Fibroblast of skin of back (primary cell): ENCODE data around the gene ABCA10.
A peak's percentile ranks its signal among the peaks of the same experiment; 100 is the strongest.
"Not testable (repeated sequence)": the region's sequence is repeated elsewhere in the genome, so short reads cannot be mapped to it uniquely, and the experiment has no call there.

Experiments used
- DNase-seq: peaks from one replicate; pipeline ENCODE4 v3.0.0-alpha.2; 2013

Gene ABCA10

DNA sequence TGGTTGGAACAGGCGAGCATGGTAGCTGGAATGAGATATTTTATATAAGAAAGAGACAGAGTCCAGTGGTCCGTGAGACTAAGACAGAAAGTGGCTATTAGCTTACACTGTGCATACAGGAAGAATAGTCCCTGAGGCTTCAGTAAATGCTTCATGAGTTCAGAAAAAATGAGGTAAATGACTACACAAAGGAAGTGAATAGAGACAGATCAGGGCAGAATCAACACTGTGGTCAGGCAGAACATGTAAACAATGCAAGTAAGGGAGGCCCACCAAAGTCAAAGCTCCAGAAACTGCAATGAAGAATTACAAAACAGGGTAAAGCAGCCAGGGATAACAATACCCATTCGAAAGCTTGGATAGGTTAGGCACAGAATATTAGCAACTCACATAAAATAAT, 4.8 kb downstream of the ABCA10 start:
- DNase-seq = peak; percentile 17

DNA sequence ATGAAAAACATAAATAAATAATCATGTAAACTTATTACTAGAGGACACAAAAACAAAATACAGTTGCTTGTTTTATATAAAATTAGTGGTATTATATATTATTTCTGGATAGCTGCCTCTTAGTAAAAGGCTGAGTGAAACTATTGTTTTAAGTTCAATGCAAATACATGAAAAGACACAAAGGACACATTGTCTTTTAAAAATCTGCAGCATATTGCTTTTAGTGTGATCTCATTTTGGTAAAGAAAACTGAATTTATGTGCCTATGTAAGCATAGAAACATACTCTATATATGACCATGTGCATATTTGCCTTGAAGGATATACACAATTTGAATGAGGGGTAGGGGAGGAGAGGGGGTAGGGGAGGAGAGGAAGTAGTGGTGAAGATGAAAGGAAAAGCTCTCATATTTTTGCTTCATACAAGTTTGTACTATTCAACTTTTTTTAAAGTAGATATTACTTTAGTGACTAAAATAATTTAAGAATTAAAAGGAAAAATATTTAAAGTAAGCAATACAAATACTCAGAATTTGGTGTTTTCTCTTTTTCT, 5.8 kb downstream of the ABCA10 start:
- no peak for DNase-seq

DNA sequence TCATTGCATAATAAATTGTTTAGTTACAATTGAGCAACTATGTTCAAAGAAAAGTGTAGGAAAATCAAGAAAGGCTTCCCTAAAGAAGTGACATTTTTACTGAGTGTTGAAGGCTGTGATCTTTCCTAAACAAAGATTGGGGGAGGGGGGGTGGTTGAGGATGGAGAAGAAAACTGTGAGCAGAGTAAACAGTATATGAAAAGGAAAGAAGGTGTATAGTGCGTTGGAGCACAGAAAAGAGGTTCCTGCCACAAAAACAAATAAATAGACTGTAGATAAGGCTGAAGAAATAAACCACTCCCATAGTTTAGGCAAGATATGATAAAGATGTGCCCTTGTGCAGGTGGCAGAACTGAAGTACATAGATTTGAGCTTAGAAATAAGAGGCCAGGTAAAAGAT, 8.5 kb downstream of the ABCA10 start:
- no peak for DNase-seq

DNA sequence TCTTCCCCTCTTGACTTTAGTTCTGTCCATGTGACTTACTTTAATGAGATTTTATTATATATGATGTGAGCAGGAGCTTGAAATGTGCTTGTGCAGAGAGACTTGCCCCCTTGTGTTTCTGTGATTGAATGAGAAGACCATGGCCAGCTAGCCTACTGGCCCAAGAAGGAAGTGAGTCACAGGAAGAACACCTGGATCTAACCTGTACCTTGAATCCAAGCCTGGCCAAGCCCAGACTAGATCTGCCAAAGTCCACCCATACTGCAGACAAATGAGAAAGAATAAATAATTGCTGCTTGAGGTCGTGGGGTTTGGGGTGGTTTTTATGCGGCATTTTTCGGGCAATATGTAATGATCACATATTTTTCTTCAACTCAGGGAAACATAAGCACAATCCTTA, 9.6 kb downstream of the ABCA10 start:
- no peak for DNase-seq

DNA sequence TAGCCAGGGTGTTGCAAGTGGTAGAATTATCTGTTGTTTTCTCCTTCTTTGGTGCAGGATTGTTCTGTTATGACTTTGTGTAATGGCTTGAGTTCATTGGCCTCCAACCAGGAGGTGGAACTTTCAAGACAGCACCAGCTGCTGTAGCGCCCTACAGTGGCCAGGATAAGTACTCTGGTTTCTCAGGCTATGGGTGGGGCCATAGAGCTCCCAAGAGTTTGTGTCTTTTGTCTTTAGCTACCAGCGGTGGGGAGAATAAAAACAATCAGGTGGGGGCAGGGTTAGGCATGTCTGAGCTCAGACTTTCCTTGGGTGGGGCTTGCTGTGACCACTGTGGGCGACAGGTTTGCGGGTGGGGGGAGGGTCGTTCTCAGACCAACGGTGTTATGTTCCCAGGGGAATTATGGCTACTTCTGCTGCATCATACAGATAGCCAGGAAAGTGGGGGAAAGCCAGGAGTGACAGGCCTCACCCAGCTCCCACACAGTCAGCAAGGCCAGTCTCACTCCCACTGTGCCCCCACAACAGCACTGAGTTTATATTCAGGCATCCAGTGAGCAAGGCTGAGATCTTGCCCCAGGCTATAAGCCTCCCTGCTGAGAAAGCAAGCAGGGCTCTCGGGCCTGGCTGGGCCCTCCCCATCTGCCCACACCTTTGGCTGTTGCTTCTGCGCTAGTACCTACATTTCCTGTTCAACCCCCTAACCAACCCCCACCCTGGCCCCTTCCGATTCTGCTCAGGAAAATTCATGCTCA, 15.4 kb downstream of the ABCA10 start:
- DNase-seq = no peak

DNA sequence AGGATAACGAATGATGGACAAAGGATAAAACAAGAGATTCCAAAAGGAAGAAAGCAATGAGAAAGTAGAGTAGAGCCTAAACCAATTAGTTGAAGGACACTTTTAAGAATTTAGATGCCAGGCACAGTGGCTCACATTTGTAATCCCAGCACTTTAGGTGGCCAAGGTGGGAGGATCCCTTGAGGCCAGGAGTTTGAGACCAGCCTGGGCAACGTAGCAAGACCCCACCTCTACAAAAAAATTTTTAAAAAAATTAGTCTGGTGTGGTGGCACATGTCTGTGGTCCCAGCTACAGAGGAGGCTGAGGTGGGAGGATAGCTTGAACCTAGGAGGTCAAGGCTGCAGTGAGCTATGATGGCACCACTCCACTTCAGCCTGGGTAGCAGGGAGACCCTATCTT, 20.0 kb downstream of the ABCA10 start:
- no peak for DNase-seq

DNA sequence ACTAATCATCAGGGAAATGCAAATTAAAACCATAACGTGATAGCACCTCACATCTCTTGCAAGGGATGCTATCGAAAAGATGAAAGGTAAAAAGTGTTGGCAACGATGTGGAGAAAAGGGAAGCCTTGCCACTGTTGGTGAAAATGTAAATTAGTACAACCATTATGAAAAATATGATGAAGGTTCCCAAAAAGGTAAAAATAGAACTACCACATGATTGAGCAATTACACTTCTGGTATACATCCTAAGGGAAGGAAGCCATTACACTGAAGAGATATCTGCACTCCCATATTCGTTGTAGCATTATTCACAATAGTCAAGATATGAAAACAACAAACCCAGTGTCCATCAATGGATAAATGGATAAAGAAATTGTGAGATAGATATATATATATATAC, 21.5 kb downstream of the ABCA10 start:
- no peak for DNase-seq

DNA sequence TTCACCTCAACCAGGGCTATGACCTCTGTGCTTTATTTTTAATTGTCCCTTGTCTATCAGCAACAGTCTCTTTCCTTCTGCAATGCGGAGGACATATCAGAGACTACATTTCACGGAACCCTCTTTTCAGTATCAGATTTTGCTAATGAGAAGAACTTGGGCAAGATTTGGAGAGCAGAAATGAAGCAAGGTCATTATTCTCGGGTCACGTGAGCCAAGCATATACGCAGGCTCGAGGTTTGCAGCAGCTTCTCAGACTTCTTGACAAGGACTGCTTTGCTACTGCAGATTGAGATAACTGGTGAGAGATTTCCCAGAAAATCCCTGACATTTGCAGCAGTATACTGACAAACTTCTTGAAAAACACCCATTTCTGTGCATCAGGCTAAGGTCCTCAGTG, 30.4 kb downstream of the ABCA10 start:
- no peak for DNase-seq

DNA sequence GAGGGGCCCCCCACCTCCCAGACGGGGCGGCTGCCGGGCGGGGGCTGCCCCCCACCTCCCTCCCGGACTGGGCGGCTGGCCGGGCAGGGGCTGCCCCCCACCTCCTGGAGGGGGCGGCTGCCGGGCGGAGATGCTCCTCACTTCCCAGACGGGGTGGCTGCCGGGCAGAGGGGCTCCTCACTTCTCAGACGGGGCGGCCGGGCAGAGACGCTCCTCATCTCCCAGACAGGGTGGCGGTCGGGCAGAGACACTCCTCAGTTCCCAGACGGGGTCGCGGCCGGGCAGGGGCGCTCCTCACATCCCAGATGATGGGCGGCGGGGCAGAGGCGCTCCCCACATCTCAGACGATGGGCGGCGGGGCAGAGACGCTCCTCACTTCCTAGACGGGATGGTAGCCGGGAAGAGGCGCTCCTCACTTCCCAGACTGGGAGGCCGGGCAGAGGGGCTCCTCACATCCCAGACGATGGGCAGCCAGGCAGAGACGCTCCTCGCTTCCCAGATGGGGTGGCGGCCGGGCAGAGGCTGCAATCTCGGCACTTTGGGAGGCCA, 32.4 kb downstream of the ABCA10 start:
- DNase-seq = not testable (repeated sequence)

DNA sequence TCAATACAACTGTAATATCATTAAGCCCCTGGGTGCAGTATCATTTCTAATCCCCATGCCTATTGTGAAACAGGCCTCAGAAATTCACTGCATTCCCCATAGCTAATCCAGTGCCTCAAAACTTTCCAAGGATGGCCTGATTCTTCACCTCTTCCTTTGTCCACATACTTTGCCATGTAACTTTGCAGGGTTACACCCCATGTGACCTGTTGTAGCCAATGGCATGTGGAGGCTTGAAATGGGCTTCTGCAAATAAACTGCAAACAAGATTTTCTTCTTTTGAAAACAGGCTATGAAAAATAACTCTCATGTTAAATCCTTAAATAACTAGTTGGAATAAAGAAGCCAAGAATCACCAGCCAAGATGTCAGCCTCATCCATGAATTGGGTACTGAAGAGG, 35.9 kb downstream of the ABCA10 start:
- no peak for DNase-seq

DNA sequence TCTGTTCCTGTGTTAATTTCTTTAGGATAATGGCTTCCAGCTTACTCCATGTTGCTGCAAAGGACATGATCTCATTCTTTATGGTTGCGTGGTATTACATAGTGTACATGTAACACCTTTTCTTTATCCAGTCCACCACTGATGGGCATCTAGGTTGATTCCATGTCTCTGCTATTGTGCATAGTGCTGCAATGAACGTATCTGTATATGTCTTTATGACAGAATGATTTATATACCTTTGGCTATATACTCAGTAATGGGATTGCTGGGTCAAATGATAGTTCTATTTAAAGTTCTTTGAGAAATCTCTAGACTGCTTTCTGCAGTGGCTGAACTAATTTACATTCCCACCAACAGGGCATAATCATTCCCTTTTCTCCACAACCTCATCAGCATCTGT, 39.8 kb downstream of the ABCA10 start:
- no peak for DNase-seq

DNA sequence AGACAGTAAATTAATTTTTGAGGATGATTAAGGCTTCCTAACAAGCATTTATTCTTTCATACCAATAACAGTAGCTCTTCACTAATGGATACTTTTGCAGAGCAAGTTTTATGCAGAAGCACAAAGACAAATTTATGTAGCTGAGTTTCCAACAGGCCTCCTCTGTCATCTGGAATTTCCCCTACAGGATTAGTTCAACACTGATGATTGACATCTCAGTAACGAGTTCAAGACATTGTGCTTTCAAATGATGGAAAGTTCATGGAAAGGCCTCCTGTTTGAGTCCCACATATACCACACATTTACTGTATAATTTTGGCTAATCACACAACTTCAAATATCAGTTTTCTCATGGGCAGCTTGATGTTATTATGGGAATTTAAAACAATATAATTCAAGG, 40.6 kb downstream of the ABCA10 start:
- DNase-seq = no peak

DNA sequence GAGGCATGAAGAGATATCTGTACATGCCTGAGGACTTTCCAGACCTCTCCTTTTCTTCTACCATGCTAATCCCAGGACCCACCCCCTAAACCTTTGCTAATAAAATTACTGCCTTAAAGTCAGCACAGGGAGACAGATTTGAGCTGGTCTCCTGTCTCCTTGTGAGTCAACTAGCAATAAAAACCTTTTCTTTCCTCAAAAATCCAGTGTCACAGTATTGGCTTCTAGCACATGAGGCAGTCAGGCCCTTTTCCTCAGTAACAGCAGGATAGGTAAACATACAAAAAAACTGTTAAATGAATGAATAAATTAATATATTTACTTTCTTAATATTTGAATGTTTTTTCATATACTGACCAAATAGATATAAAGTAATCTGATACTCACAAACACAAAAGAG, 41.3 kb downstream of the ABCA10 start:
- no peak for DNase-seq

DNA sequence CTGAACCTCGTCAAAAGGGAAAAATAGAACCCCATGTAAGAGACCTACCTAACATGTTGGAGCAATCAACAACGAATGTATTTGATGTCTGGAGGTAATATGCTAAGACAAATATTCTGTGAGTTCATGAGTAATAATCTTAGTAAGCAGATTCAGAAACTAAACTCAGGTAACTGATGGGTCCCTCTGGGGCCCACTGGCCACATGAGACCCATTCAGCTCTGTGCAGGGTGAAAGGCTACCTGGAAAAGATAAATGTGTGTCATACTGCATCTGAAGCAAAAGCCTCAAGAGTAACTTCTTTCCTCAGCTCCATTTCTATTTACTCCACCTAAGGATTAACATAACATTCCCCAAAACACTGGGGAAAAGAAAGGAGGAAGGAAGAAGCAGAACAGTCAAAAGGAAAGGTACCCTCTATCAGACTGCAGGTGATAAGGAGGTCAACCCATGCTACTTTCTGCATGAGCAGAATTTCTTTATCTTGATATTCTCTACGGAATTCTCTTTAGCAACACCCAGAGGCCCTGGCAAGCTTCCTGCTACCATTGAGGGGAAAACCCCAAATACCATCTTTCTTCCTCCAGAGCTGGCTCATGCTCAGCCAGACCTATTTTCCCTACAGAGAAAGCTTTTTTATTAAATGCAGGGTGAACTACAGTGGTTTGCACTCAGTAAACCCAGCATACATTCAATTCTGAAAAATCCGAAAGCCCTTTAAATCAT, 49.2 kb downstream of the ABCA10 start:
- DNase-seq = peak; percentile 44

DNA sequence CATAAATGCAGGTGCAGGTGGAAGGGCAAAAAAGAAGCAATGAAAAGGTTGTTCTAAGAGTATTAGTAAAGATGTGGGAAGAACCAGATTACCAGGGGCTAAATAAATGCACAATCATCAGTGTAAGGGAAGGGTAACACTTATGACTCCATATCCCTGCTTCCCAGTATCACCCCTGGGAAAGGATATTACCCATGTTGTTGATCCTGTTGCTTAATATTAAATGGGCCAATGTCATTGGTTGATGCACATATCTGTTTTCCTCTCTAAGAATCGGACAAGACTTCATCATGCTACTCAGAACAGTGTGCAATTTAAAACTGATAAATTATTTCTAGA, 52.2 kb downstream of the ABCA10 start:
- no peak for DNase-seq

DNA sequence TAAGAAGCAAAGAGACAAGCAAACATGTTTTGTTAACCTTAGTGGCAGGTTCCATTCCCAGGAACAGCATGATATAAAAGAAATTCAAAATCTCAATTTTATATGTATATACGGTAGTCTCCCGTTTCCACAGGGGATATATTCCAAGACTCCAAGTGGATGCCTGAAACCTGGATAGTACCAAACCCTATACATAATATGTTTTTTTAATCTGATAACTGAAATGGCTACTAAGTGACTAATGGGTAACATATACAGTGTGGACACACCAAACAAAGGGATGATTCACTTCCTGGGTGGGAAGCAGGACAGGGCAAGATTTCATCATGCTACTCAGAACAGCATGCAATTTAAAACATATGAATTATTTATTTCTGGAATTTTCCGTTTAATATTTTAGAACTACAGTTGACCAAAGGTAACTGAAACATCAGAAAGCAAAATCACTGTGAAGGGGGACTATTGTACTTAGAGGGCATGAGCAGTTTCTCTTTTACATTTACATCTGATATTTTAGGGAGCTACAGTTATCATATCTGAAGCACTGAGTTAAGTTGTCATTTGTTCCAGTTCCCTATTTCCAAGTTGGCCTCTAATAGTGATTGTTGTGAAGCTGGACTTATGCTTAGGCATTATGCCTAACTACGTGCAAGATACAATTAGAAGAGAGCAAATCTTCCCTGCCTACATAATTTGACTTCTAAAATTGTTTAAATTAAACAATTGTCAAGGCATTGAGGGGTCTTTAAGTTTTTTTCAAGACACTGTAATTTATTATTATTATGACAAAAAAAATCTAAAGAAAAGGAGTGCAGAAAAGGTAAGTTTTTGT, 52.8 kb downstream of the ABCA10 start:
- peak; percentile 94 for DNase-seq

DNA sequence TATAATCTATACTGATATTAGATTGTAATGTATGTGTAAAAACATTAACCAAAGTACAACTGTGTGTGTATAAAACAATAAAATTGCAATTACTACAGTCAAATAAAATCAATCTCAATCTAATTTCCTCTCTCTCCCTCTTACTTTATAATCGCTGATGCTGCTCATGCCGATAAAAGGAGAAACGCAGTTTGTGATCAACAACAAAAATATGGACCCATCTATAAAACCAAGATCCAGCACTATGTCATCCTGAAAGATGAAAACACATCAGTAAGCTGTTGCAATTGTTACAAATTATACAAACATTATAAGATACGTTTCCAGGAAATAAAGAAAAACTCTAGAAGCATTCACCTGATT, 53.4 kb downstream of the ABCA10 start:
- DNase-seq = no peak

DNA sequence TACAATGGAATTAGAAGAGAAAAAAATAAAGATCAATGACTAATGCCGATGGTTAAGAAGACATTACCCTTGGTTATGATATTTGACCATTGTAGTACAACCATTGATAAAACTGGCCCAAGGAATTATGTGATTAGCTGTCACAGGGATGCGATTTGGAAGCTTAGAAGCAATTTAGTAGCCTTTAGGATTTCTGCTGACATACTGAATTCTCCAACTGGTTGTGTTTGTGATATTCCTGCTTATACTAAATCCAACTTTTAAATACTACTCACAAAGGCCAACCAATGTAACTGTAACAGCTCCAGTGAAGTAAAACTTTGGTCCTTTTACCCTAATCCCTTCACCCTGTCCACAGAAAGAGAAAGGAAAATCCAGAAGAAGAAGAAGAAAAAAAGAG, 55.5 kb downstream of the ABCA10 start:
- no peak for DNase-seq

DNA sequence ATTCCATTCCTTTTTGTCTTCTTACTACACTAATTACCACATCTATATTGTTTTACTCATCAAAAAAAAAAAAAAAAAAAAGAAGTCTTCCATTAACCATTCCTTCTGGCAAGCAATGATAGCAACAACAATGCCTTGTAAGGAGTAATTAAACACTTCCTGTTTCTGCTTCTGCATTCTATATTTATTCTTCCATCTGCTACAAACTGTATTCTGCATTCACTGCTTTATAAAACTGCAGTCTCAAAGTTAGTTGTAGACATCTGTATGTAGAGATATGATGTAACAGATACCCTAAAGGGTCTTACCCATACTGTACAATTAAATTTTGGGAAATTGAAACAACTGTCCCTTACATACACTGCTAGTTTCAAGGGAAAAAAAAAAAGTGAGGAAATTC, 58.2 kb downstream of the ABCA10 start:
- DNase-seq = no peak

DNA sequence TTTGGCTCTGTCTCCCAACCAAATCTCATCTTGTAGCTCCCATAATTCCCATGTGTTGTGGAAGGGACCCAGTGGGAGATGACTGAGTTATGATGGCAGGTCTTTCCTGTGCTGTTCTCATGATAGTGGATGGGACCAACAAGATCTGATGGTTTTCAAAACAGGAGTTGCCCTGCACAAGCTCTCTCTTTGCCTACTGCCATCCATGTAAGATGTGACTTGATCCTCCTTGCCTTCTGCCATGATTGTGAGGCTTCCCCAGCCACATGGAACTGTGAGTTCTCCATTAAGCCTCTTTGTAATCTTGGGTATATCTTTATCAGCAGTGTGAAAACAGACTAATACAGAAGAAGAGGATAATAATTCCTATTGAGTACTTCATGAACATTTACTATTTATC, 60.0 kb downstream of the ABCA10 start:
- DNase-seq = not testable (repeated sequence)

DNA sequence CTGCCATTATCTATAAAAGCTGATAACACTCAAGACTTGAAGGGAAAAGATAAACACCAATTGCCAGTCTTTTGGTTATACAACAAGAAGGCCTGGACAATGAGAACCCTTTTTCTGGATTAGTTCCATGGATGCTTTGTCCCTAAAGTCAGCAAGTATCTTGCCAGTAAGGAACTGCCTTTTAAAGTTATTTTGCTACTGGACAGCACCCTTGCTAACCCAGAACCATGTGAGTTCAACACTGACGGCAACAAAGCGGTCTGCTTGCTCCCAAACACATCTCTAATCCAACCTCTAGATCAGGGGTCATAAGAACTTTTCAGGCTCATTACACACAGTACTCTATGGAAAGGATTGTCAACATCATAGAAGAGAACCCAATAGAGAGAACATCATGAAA, 61.7 kb downstream of the ABCA10 start:
- no peak for DNase-seq

DNA sequence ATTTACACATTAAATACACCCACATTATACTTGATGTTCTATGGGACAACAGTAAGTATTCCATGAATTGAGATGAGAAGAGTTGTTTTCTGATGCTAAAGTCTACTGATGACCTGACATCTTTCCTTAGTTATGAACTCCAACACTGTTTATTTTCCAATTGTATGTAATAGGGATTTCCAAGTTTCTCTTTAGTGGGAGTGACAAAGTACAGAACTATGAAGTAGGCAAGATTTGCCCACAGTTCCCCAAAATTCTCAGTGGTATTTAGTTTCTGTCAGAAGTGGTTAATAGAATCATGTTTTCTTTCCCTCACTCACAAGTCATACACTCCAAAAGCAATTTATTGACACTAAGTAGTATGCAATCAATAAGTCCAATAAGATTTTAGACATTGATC, 64.4 kb downstream of the ABCA10 start:
- no peak for DNase-seq

DNA sequence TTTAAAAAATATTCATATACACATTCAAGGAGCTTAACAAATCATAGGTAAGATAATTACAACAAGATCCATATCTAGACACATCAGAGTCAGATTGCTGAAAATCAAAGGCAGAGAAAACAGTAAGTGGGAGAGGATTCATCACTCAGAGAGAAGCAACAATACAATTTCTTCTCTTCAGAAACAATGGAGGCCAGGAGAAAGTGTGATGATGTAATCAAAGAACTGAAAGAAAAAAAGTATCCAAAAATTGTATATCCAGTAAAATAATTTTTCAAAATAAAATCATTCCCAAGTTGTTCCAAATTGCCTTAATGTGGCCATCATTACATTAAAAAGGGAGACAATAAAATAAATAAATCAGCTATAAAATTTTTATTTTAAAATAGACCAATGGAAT, 69.2 kb downstream of the ABCA10 start:
- no peak for DNase-seq
